ENCODE results near the gene FZD8.

Gene FZD8

DNA sequence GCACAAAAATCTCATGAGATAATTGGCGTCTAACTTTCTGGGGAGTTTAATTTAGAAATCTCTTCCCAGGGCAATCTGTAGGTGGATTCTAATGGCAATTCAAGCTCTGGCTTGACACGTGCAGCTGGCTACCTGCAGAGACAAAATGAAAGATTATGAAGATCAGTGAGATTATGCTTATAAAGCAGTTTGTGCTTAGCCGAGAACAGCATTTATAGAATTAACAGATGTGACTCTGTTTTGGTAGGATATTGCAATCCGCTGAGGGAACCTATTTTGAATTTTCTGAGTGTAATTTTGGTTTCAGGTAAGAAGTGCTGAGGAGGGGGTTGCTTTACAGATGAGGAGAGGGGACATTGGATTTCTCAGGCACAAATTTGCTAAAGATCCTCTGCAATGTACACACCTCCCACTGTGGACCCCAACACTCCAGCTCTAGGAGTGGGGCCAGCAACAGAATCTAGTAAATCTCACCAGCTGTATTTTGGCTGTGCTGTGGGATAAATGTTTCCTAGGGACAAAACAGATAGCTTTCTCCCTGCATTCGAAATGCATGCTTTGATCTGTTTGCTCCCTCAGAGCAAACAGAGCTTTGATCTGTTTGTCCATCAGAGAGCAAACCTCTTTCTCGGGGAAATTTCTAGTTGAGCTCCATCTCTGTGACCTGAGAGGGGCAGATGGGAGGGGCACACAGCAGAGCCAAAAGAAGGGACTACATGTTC lies 29.6 kb downstream of the FZD8 start:
- no peak for TF ChIP-seq CTCF (conservative IDR thresholded peaks at IDR 0.05)
- H3K27ac ChIP-seq: peak overlapping the region; percentile 83

DNA sequence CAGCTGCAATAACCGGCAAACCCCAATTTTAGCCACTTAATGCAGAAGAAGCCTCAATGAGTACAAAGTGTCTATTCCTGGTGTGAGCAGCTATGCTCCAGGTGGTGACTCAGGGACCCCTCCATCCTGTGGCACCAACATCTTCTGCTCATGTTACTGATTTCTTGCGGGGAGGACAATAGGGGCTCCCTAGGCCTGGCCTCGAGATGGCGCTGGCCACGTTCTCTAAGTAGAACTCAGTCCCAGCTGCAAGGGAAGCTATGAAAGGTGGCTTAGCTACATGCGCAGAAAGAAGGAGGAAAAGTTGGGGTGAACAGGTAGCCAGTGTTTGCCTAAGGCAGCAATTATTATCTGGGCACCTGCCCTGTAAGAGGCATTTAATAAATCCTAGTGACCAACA lies 30.3 kb downstream of the FZD8 start:
- TF ChIP-seq CTCF (conservative IDR thresholded peaks at IDR 0.05): no peak
- H3K27ac ChIP-seq: peak overlapping the region; percentile 83

GRCh38 chr10:35608328-35608672 lies 33.8 kb downstream of the FZD8 start:
- peak overlapping the region; percentile 36; the same call in 1 of the 2 replicates for H3K27ac ChIP-seq
- no peak for TF ChIP-seq CTCF (conservative IDR thresholded peaks at IDR 0.05)

- H3K27ac ChIP-seq: peak overlapping the region; percentile 36; the same call in 1 of the 2 replicates
- TF ChIP-seq CTCF (conservative IDR thresholded peaks at IDR 0.05): no peak
Observed at GRCh38 chr10:35607475-35608327, 34.4 kb downstream of the FZD8 start.

GRCh38 chr10:35606430-35606829 lies 35.7 kb downstream of the FZD8 start:
- no peak overlapping the region for H3K27ac ChIP-seq
- TF ChIP-seq CTCF (conservative IDR thresholded peaks at IDR 0.05): no peak

DNA sequence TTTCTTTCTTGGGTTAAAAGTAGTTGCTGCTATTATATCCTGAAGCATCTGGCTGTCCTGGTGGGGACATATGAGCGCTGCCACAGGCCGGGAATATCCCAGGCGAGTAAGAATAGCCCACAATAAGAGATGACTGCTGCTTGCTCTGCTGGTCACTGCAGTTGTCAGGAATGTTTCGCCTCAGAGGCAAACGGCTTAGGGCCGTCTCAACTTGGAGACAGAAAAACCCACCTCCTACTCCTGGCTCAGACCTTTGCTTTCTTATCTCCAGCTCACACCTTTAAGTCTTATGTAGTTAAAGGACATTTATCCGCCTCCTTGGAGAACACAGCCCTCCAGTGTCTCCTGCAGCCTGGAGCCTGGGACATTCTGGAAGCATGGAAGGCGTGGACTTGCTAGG lies 36.9 kb downstream of the FZD8 start, which contains the start of gene GJD4:
TSS of gene GJD4 (plus strand) at position 151 of the 400 bp plus-strand sequence. CDS start at position 378, 227 bp downstream.
- H3K27ac ChIP-seq: no peak within 1 kb of the TSS
- no peak for TF ChIP-seq CTCF (conservative IDR thresholded peaks at IDR 0.05)

DNA sequence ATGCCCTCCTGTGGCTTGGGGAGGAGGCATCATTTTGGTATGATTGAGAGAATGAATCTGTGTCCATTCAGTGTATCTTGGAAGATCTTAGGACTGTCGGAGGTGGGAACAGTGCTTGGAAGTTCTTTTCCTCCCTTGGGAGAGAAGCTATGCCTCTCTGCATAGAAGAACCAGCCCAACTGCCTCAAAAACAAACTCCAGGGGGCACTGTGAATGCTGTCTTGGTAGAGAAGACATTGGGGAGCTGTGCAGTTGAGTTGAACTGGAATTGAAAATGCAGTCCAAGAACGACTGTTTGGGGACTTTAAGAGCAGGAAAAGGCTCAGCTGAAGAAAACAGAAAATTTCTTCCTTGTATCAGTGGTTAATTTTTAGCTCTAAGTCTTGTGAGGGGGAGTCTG lies 41.9 kb downstream of the FZD8 start:
- no peak overlapping the region for H3K27ac ChIP-seq
- TF ChIP-seq CTCF (conservative IDR thresholded peaks at IDR 0.05): no peak

Measured in VCaP (cell line).